ENCODE data around the gene REG4.

REG4 gene

GRCh38 chr1:119799599-119800177, 11.6 kb downstream of the REG4 start:
- TF ChIP-seq CTCF (IDR thresholded peaks at IDR 0.05) = no peak

GRCh38 chr1:119799003-119799402, 12.3 kb downstream of the REG4 start:
- no peak for TF ChIP-seq CTCF (IDR thresholded peaks at IDR 0.05)

- no peak for TF ChIP-seq CTCF (IDR thresholded peaks at IDR 0.05)
These were observed 13.7 kb downstream of the REG4 start for GRCh38 chr1:119797606-119798005.

GRCh38 chr1:119797162-119797561, 14.1 kb downstream of the REG4 start:
- TF ChIP-seq CTCF (IDR thresholded peaks at IDR 0.05) = no peak

GRCh38 chr1:119795261-119796200, 15.7 kb downstream of the REG4 start:
- no peak for TF ChIP-seq CTCF (IDR thresholded peaks at IDR 0.05)

GRCh38 chr1:119794876-119795240, 16.4 kb downstream of the REG4 start:
- no peak for TF ChIP-seq CTCF (IDR thresholded peaks at IDR 0.05)

- no peak for TF ChIP-seq CTCF (IDR thresholded peaks at IDR 0.05)
These were observed 16.9 kb downstream of the REG4 start for GRCh38 chr1:119794230-119794875.

Data from LNCAP (cell line).